SK-MEL-5 (cell line): Measurements from ENCODE around the gene SLC9A3. TPM values are rescaled to one million over a fixed set of nuclear protein-coding genes. Genes with fewer than 3 reads are reported as not detected.

ENCODE experiments used
- DNase-seq: peaks from one replicate; pipeline ENCODE4 v3.0.0-alpha.2; 2016; ENCODE audit warnings: low read depth, low spot score
- in situ Hi-C: cut with HindIII; loops from 2 replicates; pipeline ENCODE4 v1.10.0; 2016; ENCODE audit warnings: low sequenced_read_pairs, high pct_unique_total_duplicates, low pct_unique_long_range_greater_than_20kb
- polyA plus RNA-seq, 2 experiments: library from polyadenylated mRNA; depleted of rRNA; stranded (reverse); fragments of >200 nt; gene quantifications; 2 replicates each; pipeline ENCODE4 v1.2.3, GENCODE V29; 2015
- total RNA-seq: library from RNA; depleted of rRNA; stranded (reverse); fragments of >200 nt; shearing (Covaris generic); gene quantifications from 2 replicates; pipeline ENCODE4 v1.2.3, GENCODE V29; 2014; rRNA removed

The SLC9A3 gene
- total RNA-seq, result 2.9 and 3.3 TPM in 2 replicates
- 7.1 and 7.3 TPM in 2 replicates for polyA plus RNA-seq (2015; cell fraction: cytosol; rRNA removed)
- 16.3 and 17.3 TPM in 2 replicates for polyA plus RNA-seq (2015; cell fraction: nucleus; rRNA removed)

- no peak for DNase-seq
- in situ Hi-C loops, result no loop called here
Measured at GRCh38 chr5:524234-524972, at the start of gene SLC9A3. Gene SLC9A3, minus strand, starts transcription at chr5:524449.

DNA sequence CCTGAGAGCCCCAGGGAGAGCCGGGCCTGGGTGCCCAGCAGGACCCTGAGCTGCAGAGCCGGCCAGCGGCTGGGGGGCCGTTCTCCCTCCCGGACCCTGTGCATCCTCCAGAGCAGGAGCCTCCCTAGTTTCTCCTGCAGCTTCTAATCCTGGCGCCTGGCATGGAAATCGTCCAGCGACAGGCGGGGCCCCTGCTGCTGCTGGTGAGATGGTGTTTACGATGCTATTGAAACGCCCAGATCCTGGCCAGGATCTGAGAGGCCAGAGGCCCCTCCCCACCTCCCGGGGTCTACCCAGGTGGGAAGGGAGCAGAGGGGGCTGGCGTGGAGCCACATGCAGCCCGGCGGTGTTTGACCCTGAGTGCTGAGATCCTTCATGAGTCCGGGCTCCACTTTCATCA lies 49.7 kb upstream of the SLC9A3 start:
- in situ Hi-C loops, result no loop called here
- no peak for DNase-seq

GRCh38 chr5:573206-573605 lies 49.0 kb upstream of the SLC9A3 start:
- in situ Hi-C loops, result no loop called here

GRCh38 chr5:572398-573019 lies 48.3 kb upstream of the SLC9A3 start:
- in situ Hi-C loops, result no loop called here
- DNase-seq, result no peak

More at GRCh38 chr5:573206-573605, 49.0 kb upstream of the SLC9A3 start:
- no peak for DNase-seq

GRCh38 chr5:571791-572190 lies 47.5 kb upstream of the SLC9A3 start:
- in situ Hi-C loops, result no loop called here
- DNase-seq, result no peak

GRCh38 chr5:570886-571285 lies 46.6 kb upstream of the SLC9A3 start:
- no peak for DNase-seq
- in situ Hi-C loops, result no loop called here

GRCh38 chr5:570446-570845 lies 46.2 kb upstream of the SLC9A3 start:
- in situ Hi-C loops, result no loop called here
- no peak for DNase-seq

- DNase-seq, result no peak
- in situ Hi-C loops, result no loop called here
Measured at GRCh38 chr5:569868-570361, 45.7 kb upstream of the SLC9A3 start.

DNA sequence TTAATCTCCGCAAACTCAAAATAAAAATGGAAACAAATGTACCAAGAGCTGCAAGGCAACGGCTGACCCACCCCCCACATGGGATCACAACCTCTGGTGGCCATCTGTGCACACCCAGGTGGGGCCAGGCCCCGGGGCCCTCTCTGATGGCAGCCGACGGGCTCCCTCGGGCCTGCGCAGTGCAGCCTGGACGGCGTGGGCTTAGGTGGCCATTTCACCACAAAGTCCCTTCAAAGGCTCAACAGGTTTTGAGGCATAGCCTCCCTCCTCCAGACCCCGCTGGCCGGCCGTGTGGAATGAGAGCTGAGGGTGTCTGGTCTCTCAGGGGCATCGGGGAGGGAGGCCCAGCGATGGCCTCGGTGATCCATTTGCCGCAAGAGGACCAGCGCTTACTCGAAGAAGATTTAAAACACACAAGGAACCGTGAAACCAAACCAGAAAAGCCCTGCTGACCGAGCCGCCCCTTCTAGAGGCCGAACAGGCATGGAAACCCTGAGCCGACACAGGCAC lies 45.2 kb upstream of the SLC9A3 start:
- in situ Hi-C loops, result no loop called here
- no peak for DNase-seq

GRCh38 chr5:568809-569208 lies 44.6 kb upstream of the SLC9A3 start:
- no peak for DNase-seq
- in situ Hi-C loops, result no loop called here

GRCh38 chr5:568061-568781 lies 44.0 kb upstream of the SLC9A3 start:
- in situ Hi-C loops, result no loop called here
- no peak for DNase-seq

DNA sequence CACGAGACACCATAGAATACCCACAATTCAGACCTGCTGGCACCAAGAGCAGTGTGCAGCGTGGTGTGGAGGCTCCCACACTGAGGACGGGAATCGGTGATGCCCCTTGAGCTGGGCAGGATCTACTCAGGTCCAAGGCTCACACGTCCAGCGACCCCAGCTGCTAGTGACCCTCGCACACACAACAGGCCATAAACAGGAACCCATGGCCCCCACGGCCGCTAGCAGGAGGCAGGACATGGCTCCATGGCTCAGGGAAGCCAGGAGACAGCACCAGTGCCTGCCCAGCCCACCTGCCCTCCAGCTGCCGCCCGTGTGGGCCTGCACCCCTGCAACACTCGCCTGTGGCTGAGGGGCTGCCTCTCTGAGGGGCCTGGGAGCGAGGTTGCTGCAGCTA lies 43.4 kb upstream of the SLC9A3 start:
- in situ Hi-C loops, result no loop called here
- DNase-seq, result no peak

DNA sequence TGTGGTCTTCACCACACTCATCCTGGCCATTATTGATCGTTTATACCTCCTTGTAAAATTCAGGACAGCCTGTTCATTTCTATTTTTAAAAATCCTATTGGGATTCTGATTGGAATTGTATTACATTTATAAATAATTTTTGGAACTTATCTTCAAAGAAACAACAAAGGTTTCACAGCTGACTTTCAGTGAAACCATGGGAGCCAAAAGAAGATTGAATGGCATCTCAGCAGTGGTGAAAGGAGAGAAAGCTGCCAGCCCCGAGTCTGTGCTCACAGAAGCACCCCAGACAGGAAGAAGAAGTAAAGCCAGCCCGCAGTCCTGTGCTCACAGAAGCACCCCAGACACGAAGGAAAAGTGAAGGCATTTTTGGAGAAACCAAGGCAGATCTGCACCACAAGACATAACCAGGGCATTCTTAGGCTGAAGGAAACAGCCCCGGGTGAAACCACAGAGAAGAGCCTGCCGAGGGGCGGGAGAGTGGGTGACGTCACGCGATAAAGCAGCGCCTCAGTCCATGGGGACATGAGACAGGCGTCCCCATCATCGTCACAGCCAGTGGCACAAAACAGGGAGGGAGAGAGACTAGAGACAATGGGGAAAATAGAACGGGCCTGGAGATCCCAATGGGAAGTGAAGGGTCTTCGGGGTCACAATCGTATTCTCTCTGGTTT lies 42.5 kb upstream of the SLC9A3 start:
- in situ Hi-C loops, result no loop called here

GRCh38 chr5:565782-566440 lies 41.7 kb upstream of the SLC9A3 start:
- DNase-seq, result no peak
- in situ Hi-C loops, result no loop called here

More for the DNA sequence above, 42.5 kb upstream of the SLC9A3 start:
- no peak for DNase-seq

GRCh38 chr5:561408-561807 lies 37.2 kb upstream of the SLC9A3 start:
- in situ Hi-C loops, result no loop called here
- DNase-seq, result no peak

DNA sequence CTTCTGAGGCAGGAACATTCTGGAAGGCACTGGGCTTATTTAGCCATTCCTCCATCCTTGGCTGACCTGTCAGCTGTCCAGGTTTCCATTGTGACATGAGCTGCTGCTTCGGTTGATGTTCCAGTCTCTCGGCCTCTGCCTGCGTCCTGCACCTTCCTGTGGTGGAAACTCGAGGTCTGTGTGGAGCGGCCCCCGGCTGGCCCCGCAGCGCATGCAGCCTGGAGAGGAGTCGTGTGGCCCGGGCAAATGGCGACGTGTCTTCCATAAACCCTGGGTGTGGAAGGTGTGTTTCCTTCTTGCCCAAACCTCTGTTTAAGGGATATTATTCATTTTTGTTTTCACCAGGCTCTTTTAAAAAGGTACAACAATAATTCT lies 36.5 kb upstream of the SLC9A3 start:
- DNase-seq, result no peak
- in situ Hi-C loops, result no loop called here

- in situ Hi-C loops, result no loop called here
- no peak for DNase-seq
Measured at GRCh38 chr5:558871-559503, 34.7 kb upstream of the SLC9A3 start.
